ENCODE data around the gene ATP6AP2. TPM values are rescaled to one million over a fixed set of nuclear protein-coding genes. Genes with fewer than 3 reads are reported as not detected.

ATP6AP2 gene
- total RNA-seq, 1 donor from 2014 or later = 98.0 TPM

- H3K27me3 Mint-ChIP-seq = peaks cover 4% of the 10 kb centered on the region
- no peak overlapping the region for H3K4me3 Mint-ChIP-seq
- no peak overlapping the region for H3K27ac Mint-ChIP-seq
- peaks cover 29% of the 10 kb centered on the region for H3K4me1 Mint-ChIP-seq (ENCODE audit: unreplicated experiment)
- no peak for TF ChIP-seq CTCF (conservative IDR thresholded peaks at IDR 0.05)
- no peak for DNase-seq (ENCODE audit: extremely low spot score, unreplicated experiment)
- no peaks in the 10 kb centered on the region for H3K9me3 Mint-ChIP-seq
- H3K36me3 Mint-ChIP-seq = no peaks in the 10 kb centered on the region
These were observed 38.6 kb upstream of the ATP6AP2 start for GRCh38 chrX:40542208-40542607.

GRCh38 chrX:40542972-40543371 lies 37.8 kb upstream of the ATP6AP2 start:
- Mint-ChIP-seq H3K4me1 (ENCODE audit: unreplicated experiment) (peaks cover 29% of the 10 kb centered on the region), H3K9me3 (no peaks in the 10 kb centered on the region), H3K4me3 (no peak overlapping the region), H3K27ac (no peak overlapping the region), H3K36me3 (no peaks in the 10 kb centered on the region), H3K27me3 (peaks cover 2% of the 10 kb centered on the region)
- no peak for DNase-seq (ENCODE audit: extremely low spot score, unreplicated experiment)
- no peak for TF ChIP-seq CTCF (conservative IDR thresholded peaks at IDR 0.05)

GRCh38 chrX:40543661-40544328 lies 37.0 kb upstream of the ATP6AP2 start:
- Mint-ChIP-seq H3K27me3 (no peaks in the 10 kb centered on the region), H3K4me3 (peak overlapping the region; percentile 63), H3K36me3 (no peaks in the 10 kb centered on the region), H3K4me1 (ENCODE audit: unreplicated experiment) (peaks cover 29% of the 10 kb centered on the region), H3K9me3 (no peaks in the 10 kb centered on the region), H3K27ac (peak overlapping the region; percentile 85)
- TF ChIP-seq CTCF (conservative IDR thresholded peaks at IDR 0.05) = peak; percentile 90
- no peak for DNase-seq (ENCODE audit: extremely low spot score, unreplicated experiment)

- no peaks in the 10 kb centered on the region for H3K36me3 Mint-ChIP-seq
- no peak for DNase-seq (ENCODE audit: extremely low spot score, unreplicated experiment)
- H3K4me3 Mint-ChIP-seq = peak overlapping the region; percentile 53
- TF ChIP-seq CTCF (conservative IDR thresholded peaks at IDR 0.05) = no peak
- no peaks in the 10 kb centered on the region for H3K27me3 Mint-ChIP-seq
- H3K27ac Mint-ChIP-seq = peak overlapping the region; percentile 85
- peaks cover 26% of the 10 kb centered on the region for H3K4me1 Mint-ChIP-seq (ENCODE audit: unreplicated experiment)
- no peaks in the 10 kb centered on the region for H3K9me3 Mint-ChIP-seq
These were observed 36.2 kb upstream of the ATP6AP2 start for GRCh38 chrX:40544343-40545266.

GRCh38 chrX:40546870-40547269 lies 33.9 kb upstream of the ATP6AP2 start:
- no peaks in the 10 kb centered on the region for H3K27me3 Mint-ChIP-seq
- H3K4me1 Mint-ChIP-seq (ENCODE audit: unreplicated experiment) = peaks cover 16% of the 10 kb centered on the region
- H3K27ac Mint-ChIP-seq = no peak overlapping the region
- TF ChIP-seq CTCF (conservative IDR thresholded peaks at IDR 0.05) = no peak
- H3K36me3 Mint-ChIP-seq = no peaks in the 10 kb centered on the region
- no peak for DNase-seq (ENCODE audit: extremely low spot score, unreplicated experiment)
- no peak overlapping the region for H3K4me3 Mint-ChIP-seq
- H3K9me3 Mint-ChIP-seq = no peaks in the 10 kb centered on the region
